GM04503 (cell line): ENCODE results near the gene SERTAD2.

ENCODE experiments used
- DNase-seq: peaks from one replicate; pipeline ENCODE4 v3.0.0-alpha.2; 2012; ENCODE audit warnings: low read depth

Gene SERTAD2

DNA sequence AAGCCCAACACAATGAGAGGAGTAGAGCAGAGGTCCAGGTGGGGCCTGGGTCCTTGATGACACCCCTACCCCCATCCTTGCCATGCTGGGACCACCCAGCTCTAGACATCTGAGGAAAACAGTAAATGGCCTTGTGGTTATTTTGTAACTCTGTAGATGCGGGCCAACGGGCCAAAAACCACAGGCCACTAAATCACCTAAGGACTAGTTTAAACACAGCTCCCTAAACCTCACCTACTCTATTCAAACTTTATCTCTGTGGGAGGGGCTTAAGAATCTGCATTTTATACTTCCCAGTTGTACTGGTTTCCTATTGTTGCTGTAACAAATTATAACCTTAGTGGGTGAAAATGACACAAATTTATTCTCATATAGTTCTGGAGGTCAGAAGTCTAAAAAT, 19.0 kb upstream of the SERTAD2 start:
- DNase-seq = no peak

DNA sequence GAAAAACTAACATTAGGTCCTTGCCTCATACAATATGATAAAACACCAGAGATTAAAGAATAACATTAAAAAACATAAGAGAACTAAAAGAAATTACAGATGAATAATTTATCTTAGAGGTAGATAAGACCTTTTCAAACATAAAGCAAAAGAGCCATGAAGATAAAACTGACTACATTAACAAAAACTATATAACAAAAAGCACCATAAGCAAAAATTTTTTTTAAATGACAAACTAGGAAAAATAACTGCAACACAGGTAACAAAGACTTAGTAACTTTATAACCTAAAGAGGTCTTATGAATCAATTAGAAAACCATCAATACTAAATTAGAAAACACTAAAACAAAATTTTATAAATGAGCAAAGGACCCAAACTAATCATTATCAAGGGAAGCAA, 16.3 kb upstream of the SERTAD2 start:
- no peak for DNase-seq

DNA sequence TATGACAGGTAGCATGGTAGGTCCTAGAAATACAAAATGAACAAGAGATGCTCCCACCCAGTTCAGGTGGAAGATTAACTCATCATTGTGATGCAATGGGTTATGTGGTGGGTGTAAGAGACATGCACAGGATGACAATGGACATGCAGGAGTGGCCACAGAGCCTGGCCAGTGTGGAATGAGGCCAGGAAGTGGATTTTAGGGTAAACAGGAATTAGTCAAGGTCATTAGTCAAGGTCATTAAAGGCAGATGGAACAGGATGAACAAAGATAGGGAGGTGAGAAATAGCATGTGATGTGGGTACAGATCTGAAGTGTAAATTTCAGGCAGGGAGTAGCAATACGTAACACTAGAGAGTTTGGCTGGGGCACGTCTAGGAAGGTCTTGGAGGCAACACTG, 15.6 kb upstream of the SERTAD2 start:
- DNase-seq = no peak

DNA sequence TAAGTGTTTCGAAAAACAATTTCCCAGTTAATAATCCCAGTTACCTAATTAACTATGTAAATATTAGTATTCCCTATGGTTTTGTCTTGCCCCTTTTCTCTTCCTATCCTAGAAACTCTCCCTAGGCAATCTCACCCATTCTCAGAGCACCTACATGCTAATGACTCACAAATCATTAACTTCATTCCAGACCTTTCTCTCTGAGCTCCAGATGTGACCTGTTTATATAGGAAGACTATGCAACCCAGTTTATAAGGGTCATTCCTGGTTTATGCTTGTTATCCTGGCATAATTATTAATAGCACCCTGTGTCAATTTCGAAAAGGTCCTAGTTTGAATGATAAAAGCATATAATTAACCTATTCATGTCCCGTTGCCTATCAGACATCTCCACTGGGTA, 14.8 kb upstream of the SERTAD2 start:
- DNase-seq = no peak

DNA sequence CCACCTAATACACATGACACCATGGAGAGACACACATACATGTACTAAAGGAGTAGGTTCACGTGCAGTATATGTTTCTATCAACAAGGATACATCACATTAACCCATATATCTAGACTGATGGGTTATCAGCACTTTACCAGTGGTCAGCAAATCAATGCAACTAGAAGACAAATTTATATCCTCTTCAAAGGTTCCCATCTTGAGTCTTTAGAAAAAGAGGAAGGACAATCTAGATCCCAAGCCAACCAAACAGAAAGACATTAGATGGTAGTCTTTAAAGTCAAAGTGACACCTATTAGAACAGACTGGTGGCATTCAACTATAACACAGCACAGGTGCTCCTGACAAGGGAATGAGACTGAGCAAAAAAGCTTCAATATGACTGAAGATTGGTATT, 13.8 kb upstream of the SERTAD2 start:
- no peak for DNase-seq

DNA sequence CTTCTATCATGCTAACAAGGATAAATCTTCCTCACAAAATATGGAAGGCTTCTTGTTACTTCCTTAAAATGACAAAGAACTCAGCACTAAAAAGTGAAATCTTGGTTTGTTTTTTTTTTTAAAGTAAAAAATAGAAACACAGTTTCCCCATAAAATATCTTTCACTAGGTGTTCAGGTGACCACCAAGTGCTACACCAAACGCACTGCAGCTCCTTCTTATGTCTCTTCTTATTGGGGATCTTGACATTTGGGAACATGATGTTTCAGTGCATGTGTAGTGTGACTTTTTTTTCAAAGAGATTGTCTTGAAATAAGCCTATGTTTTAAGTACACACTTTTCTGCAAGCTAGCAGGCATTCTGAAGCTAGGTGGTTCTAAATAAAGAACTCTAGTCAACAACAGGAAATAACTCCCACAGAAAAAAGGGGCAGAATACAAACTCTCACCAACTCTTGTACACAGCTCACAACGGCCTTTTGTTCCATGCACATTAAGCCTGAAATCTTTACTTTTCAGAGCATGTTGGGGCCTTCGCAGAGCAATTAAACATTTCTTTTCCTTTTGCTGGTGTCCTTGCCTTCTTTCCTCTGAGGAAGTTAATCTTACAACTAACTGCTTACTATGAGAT, 13.2 kb upstream of the SERTAD2 start:
- no peak for DNase-seq

DNA sequence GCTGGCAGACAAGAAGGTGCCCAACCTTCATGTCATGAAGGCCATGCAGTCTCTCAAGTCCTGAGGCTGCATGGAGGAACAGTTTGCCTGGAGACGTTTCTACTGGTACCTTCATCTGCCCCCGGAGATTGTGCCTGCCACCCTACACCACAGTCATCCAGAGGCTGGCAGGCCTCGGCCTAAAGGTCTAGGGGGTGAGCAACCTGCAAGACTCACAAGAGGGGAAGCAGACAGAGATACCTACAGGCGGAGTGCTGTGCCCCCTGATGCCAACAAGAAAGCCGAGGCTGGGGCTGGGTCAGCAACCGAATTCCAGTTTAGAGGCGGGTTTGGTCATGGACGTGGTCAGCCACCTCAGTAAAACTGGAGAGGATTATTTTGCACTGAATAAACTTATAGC, 12.0 kb upstream of the SERTAD2 start:
- no peak for DNase-seq

DNA sequence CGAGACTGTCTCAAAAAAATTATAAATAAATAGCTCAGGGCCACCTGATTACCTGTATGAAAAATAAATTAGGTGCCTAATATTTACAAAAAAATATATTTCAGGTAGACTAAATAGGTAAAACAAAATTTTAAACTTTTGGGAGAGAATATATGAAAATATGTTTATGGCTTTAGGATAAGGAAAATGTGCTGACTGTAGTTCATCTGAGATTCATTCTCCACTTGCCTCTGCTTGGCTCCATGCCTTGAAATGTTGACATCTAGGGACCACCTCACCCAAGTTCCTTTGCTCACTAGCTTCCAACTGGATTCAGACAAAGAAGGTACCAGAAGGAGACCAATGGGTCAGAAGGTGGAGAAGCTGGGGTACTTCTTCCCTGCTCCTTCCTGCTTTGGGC, 9.7 kb upstream of the SERTAD2 start:
- no peak for DNase-seq

DNA sequence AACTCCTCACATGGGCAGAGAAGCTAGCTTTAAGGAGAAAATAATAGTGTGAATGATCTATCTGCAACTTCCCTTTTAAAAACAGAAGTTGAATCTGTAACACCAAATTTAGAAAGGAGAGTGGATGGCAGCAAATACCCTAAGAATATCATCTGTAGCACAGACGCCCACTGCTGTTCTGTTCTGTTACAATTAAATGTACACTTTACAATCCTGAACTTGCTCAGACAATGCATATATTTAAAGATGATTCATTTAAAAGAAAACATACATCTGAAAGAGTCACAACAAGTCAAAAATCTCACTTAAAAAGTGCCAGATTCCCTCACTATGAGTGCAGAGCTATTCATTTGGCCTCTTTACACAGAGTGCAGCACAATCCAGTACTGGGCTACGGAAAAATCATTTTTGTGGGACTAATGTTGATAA, 8.0 kb upstream of the SERTAD2 start:
- no peak for DNase-seq

DNA sequence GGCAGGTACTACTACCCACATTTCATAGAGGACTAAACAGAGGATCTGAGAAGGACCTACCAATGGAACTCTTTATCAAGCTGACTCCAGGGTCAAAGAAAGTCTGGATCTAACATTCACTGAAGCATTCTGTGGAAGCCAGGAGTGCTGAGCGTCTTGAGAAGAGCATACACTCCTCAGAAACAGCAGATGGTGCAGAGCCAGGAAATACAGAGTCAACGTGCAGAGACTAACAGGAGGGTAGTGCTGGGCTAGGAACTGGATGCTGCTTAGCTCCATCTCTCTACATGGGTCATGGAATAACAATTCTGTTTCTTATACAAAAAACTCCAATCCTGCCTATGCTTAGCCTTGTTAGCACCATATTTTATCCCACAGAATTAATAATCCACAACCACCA, 5.5 kb upstream of the SERTAD2 start:
- DNase-seq = no peak

DNA sequence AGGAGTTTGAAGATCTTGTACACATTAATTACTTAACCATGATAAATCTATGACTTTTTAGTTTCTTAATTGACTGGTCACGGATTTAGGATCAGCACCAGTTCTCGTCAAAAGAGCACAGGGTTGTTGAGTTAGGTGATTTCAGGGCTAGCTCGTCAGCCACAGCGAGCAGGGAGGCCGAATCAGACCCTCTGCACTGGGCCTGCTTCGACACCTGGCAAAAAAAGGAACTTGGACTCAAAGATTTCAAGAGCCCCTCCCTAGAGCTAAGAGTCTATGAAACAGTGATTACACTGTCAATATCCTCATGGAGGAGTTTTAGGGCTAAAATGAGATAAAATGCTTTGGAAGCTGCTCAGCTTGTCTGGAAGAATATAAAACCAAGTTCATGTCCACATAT, 4.6 kb upstream of the SERTAD2 start:
- no peak for DNase-seq

DNA sequence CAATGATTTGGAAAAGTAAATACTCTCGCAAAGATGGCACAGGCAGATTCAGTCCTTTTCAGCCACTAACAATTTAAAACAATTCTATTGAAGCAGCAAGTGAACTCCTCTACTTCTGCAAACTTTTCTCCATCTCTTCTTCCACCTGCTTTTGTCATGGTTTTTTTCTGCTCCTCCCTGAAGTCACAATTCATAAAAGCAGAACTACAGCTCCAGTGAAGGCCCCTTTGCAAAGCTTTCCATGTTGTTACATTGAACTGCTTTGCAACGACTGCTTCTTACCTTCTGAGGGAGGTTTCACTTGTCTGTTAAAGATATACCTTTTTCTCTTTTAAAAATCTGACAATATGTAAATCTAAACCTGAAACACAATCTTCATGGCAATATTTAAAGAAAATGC, 3.7 kb upstream of the SERTAD2 start:
- DNase-seq = no peak

DNA sequence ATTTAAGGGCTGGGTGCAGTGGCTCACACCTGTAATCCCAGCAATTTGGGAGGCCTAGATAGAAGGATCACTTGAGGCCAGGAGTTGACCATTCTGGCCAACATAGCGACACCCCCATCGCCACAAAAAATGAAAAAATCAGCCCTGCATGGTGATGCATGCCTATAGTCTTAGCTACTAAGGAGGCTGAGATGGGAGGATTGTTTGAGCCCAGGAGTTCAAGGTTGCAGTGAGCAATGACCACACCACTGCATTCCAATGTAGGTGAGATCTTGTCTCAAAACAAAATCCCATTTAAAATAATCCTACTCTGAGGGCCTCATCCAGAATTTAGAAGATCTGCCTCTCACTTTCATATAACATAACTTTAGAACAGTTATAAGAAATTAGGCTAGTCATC, 2.7 kb upstream of the SERTAD2 start:
- no peak for DNase-seq

DNA sequence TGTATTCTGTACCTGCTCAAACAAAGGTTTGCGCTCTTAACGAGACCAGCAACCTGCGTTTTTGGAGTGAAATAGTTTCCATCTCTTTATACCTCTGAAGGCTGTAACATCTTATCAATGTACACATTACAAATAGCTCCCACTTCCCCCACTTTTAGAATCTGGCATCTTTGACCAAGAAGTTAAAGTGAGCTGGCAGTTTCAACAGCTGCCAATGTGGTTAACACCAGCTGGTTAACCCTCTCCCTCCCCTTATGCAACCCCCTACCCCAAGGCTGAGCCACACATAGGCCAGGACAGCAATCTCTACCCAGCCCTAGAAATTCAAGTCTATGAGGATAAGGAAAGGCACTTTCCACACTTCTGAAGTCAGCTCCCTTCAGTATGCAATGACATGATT, 2.2 kb upstream of the SERTAD2 start:
- DNase-seq = no peak

DNA sequence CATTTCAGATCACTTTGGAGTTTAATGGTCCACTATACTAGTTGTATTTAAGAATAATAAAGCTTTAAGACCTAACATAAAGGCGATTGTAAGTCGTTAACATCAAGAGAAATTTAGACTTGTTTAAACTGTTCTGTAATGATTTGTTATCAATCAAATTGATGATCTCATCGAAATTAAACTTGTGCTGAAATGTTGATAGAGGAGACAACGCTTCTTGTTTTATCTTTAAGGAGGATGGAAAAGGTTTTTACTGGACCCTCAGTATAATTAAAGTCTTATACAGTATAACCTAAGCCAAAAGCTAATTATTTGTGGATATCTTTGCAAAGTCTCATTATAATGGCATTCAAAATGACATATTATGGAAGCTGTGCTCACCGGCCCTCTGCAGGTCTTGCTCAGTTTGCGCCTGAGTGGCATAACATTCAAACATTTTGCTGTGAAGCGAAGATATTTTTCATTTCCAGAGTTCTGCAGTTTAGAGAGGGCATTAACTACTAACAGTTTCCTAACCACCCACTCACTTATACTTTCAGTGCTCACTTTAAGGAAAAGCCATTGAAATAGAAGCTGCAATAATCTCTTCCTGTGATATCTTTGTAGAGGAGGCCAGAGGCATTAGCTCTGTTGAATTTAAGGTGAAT, 1.4 kb upstream of the SERTAD2 start:
- DNase-seq = no peak

DNA sequence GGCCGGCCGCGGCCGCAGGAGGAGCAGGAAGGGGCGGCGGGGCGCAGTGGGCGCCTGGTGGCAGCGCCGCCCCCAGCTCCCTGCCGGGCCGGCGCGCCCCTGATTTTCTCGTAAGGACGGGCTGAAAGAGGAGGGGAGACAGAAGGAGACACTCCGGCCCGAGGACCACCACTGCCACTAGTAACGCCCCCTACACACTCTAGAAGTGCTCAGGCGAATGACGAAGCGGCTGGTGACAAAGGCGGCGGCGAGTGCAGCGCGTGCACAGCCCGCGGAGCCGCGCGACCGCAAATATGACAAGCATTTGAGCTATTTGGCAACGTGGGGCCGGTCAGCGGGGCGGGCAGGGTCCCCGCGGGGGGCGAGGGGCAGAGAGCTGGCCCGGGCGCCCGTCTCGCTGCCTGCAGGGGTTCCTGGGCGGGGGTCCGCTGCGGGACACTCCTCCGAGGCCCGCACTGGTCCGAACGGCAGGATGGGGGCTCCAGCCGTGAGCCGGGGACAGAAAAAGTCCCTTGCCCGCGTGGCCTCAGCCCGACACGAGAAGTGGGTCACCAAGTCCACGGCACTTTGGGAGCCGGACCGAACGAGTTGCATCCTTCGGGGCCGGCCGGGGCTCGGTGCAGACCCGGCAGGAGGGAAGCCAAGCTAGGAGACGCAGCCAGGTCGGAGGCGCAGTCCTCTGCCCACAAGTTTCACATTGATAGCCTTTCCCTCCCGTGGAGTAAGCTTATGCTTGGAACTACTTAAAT, 524 bp upstream of the SERTAD2 start:
- no peak for DNase-seq

DNA sequence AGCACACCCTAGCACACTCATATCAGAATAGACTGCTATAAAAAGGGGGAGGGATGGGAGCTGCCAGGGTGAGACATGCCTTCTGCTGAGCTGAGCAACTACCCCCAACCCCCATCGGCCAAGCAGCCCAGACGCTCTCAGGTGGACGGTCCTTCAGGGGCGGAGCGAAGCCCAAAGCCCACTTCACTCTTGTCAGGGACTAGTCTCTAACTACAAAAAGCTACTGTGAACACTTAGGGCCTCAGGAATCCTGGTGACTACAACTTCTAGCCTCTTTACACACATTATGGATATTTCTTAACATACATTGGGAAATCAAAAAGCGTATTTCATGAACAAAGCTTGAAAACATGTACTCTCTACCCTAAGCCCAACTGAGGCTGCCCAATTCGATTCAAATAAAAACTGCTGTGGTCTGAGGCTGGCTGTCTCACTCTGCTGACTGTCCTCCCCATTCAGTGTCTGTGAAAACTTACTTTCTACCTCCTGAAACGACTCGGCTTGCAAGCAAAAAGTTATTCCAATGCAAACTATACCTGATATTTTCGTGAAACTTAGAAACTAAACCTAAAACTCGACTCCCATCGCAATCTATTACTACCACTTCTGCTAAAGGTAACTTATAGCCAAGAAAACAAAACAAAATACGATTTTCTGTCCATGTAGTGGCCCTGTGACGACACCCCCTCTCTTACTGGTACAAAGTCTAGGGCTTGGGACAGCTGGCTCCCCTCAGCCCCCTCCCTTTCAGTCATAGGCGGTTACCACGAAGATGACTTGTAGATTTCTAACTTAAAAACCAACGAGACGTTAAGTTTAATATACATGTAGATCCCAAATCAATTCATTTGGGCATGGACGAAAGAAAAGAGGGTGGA, 1.2 kb downstream of the SERTAD2 start:
- DNase-seq = no peak

DNA sequence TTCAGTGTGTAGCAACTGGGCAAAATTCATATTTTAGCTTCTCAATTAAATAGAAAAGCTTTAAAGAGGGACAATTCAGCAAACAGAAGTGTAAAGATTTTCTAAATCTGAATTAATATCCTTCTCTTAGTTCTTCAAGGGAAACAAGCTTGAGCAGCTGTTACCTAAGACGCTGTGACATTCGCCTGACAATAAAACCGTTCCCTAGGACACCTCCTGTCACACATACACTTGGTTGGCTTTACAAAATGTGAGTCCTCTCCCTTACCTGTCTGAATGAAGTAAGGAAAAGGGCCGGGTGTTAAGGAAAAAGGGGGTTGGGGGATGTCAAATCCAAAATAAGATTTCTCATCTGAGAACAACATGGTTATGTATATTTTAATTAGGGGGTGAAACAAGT, 2.1 kb downstream of the SERTAD2 start:
- DNase-seq = no peak

DNA sequence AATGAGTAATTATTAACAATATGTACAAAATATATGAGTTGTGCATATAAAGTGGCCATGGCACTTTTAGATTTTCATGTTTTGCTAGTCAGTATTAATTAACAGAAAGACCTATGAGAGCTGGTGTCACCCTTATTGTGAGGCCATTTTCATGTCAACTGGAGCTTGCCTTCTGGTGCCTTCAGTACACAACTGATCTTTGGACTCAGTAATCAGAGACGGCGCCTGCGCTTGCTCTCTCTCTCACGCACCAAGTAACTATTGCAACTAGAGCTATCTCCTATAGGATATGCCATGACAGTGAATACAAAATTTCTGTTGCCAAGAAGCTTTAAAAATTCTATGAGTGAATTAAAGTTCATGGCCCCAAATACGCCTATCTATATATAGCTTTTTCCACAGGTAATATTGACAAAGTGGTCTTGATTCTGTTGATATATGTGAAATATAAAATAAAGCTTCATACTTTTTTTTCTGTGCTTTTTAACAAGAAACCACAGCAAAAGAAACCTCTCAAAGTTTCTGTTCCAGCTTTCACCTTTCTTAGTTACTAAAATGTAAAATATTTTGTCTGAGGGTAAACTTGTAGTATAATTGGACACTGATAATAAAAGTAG, 2.9 kb downstream of the SERTAD2 start:
- DNase-seq = no peak

DNA sequence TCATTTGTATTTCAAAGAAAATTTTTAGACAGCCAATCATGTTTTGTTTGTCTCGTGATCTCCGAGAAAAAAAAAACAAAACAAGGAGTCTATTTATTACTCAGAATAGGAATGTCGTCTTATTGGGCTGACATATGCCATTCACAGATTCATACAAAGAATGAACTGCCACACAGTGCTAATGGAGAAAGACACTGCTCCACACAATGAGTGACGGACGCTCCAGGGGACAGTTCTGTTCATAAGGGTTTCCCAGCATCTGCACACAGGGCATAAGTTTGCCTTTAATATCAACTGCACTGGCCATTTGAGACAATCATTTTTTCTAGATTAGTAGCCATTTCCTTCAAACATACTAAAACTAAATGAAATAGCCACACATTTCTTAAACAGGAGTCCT, 3.4 kb downstream of the SERTAD2 start:
- no peak for DNase-seq

DNA sequence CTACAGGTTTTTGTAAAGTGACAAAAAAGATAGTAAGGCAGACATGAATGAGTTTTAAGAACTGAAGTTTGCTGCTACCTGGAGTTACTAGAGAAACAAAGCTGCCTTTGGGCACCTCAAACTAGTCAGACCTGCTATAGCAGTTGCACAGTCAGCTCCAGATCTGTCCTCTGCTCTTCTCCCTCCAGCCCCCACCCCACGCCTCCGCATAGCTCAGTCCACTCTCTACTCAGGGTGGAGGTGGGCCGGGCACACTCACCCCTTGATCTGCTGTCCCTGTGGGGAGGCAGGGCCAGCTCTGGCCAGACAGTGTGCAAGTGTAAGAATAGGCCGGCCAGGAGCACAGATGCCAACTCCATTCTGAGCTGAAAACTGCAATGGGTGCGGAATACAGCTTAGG, 4.1 kb downstream of the SERTAD2 start:
- no peak for DNase-seq

DNA sequence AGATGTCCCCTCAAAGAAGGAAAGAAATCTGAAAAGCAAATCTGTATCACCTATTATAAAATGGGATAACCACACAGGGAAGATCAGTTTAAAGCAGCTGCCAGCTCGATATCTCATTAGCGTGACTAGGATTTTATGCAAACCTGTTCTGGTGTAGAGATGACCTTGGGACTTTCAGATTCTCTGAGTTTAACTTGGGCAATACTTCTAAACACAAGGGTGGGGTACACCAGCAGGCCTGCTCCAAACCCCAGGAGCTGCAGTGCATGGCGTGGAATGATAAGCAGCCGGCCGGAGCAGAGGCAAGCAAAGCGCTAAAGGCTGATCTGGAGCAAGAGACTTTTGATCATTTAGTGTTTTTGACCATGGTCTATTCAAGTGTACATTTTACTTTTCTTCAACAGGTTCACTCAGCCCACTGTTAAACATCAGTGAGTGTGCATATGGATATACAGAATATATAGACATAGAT, 4.7 kb downstream of the SERTAD2 start:
- DNase-seq = no peak
